HepG2 (cell line): ENCODE data around the gene AGXT. TPM values are rescaled to one million over a fixed set of nuclear protein-coding genes. Genes with fewer than 3 reads are reported as not detected.

ENCODE experiments used
- CENPBD1 ChIP-seq: sonication (generic); formaldehyde crosslinking; IDR thresholded peaks from 2 replicates; pipeline ENCODE4 v1.8.0; 2022; ENCODE audit warnings: missing genetic modification reagents, low read depth, mild to moderate bottlenecking, borderline replicate concordance
- KAT7 ChIP-seq: IDR thresholded peaks from 2 replicates; pipeline ENCODE4 v1.6.1; 2018; ENCODE audit warnings: borderline replicate concordance, missing compliant biosample characterization
- NFAT5 ChIP-seq: sonication (generic); formaldehyde crosslinking; IDR thresholded peaks from 2 replicates; pipeline ENCODE4 v1.4.0; 2020; ENCODE audit warnings: missing genetic modification reagents
- PREB ChIP-seq: sonication (generic); formaldehyde crosslinking; IDR thresholded peaks from 2 replicates; pipeline ENCODE4 v1.4.0; 2020; ENCODE audit warnings: missing genetic modification reagents
- SNAPC4 ChIP-seq: sonication (generic); formaldehyde crosslinking; IDR thresholded peaks from 2 replicates; pipeline ENCODE4 v1.4.0; 2020; ENCODE audit warnings: mild to moderate bottlenecking, missing genetic modification reagents
- ZNF17 ChIP-seq: sonication (generic); formaldehyde crosslinking; IDR thresholded peaks from 2 replicates; pipeline ENCODE4 v1.5.0; 2020; ENCODE audit warnings: mild to moderate bottlenecking, missing genetic modification reagents
- ZNF44 ChIP-seq: sonication (generic); formaldehyde crosslinking; IDR thresholded peaks from 2 replicates; pipeline ENCODE4 v1.5.1; 2020; ENCODE audit warnings: mild to moderate bottlenecking, missing genetic modification reagents
- ZNF652 ChIP-seq: IDR thresholded peaks from 2 replicates; pipeline ENCODE4 v1.6.1; 2016; ENCODE audit warnings: low read depth, borderline replicate concordance
- polyA plus RNA-seq, 8 experiments: library from polyadenylated mRNA; depleted of rRNA in 3 of 8; stranded (reverse) in 7 of 8; unstranded in 1 of 8; fragments of >200 nt; fragmentation: Illumina TruSeq in 4 of 8; extraction: Trizol in 4 of 8; gene quantifications; 2 replicates each; pipeline versions ENCODE4 v1.2.1 to v1.2.3, GENCODE V29; 2011 to 2016; ENCODE audit warnings: low read depth in 4 of 8, missing spikeins in 1 of 8, mixed read lengths in 1 of 8; ENCODE audit not compliant: insufficient read depth in 1 of 8
- total RNA-seq, 5 experiments: library from RNA; depleted of rRNA; stranded (reverse); fragments of >200 nt; fragmentation: Illumina TruSeq; extraction: Trizol; gene quantifications; 2 replicates each; pipeline ENCODE4 v1.2.3, GENCODE V29; 2016; ENCODE audit warnings: low read depth in 1 of 5

Gene AGXT
- total and polyA plus RNA-seq, 2 of the 13 experiments (the other 11 are each of a cell fraction or from before 2014, with no cell fraction given), result 41.9 to 96.1 TPM

- TF ChIP-seq NFAT5 (peak; percentile 70; the same call in 1 of the 2 replicates), PREB (no peak), KAT7 (CRISPR knock-in tag) (peak; percentile 94), ZNF652 (CRISPR knock-in tag) (no peak; the same call in 1 of the 2 replicates), CENPBD1 (no peak), ZNF17 (no peak), ZNF44 (CRISPR knock-in tag) (peak; percentile 78), SNAPC4 (CRISPR knock-in tag) (peak; percentile 87; the same call in 1 of the 2 replicates)
Measured at GRCh38 chr2:240873805-240874714, 5.4 kb downstream of the AGXT start (continued).
